ENCODE data around the gene ISM1.

ISM1 gene

GRCh38 chr20:13302647-13303450 lies 81.8 kb downstream of the ISM1 start:
- no peak overlapping the region for H3K27ac ChIP-seq
- peak; percentile 82 for TF ChIP-seq CTCF (conservative IDR thresholded peaks at IDR 0.05)
- no peak for TF ChIP-seq ZFX (IDR thresholded peaks at IDR 0.05)

GRCh38 chr20:13305284-13305683 lies 84.2 kb downstream of the ISM1 start:
- TF ChIP-seq ZFX (IDR thresholded peaks at IDR 0.05), result no peak
- no peak for TF ChIP-seq CTCF (conservative IDR thresholded peaks at IDR 0.05)

GRCh38 chr20:13307562-13308163 lies 86.6 kb downstream of the ISM1 start:
- TF ChIP-seq ZFX (IDR thresholded peaks at IDR 0.05) (no peak), CTCF (conservative IDR thresholded peaks at IDR 0.05) (no peak)

More at GRCh38 chr20:13305284-13305683, 84.2 kb downstream of the ISM1 start:
- no peak overlapping the region for H3K27ac ChIP-seq

GRCh38 chr20:13312300-13312699 lies 91.2 kb downstream of the ISM1 start:
- TF ChIP-seq CTCF (conservative IDR thresholded peaks at IDR 0.05) (no peak), ZFX (IDR thresholded peaks at IDR 0.05) (no peak)
- H3K27ac ChIP-seq, result no peak overlapping the region

More at GRCh38 chr20:13307562-13308163, 86.6 kb downstream of the ISM1 start:
- H3K27ac ChIP-seq, result no peak overlapping the region

GRCh38 chr20:13313201-13313600 lies 92.1 kb downstream of the ISM1 start:
- TF ChIP-seq CTCF (conservative IDR thresholded peaks at IDR 0.05) (no peak), ZFX (IDR thresholded peaks at IDR 0.05) (no peak)
- no peak overlapping the region for H3K27ac ChIP-seq

- H3K27ac ChIP-seq, result no peak overlapping the region
- TF ChIP-seq CTCF (conservative IDR thresholded peaks at IDR 0.05) (no peak), ZFX (IDR thresholded peaks at IDR 0.05) (no peak)
These were observed 96.4 kb downstream of the ISM1 start for GRCh38 chr20:13317439-13317838.

- H3K27ac ChIP-seq, result no peak overlapping the region
- no peak for TF ChIP-seq CTCF (conservative IDR thresholded peaks at IDR 0.05)
- TF ChIP-seq ZFX (IDR thresholded peaks at IDR 0.05), result no peak
These were observed 97.9 kb downstream of the ISM1 start for GRCh38 chr20:13318871-13319521.
